T-helper 1 cell treated with Interleukin-12 subunit alpha and Interleukin-12 subunit beta and Interleukin-4 antibody, amounts not matched to agents 30 μg/mL and 1 μg/mL, for 36 hours (primary cell): ENCODE measurements around the gene MTA2.
A peak's percentile ranks its signal among the peaks of the same experiment; 100 is the strongest.

Source experiments
- H3K27ac Mint-ChIP-seq: one replicate; pipeline ENCODE4 v1.8.0; 2021; ENCODE audit warnings: mild to moderate bottlenecking, mixed read lengths
- H3K27me3 Mint-ChIP-seq: one replicate; pipeline ENCODE4 v1.8.0; 2021; ENCODE audit warnings: low read depth, mixed read lengths
- H3K36me3 Mint-ChIP-seq: one replicate; pipeline ENCODE4 v1.8.0; 2021; ENCODE audit warnings: low read depth, mixed read lengths
- H3K4me1 Mint-ChIP-seq: one replicate; pipeline ENCODE4 v1.8.0; 2021; ENCODE audit warnings: low read depth, mixed read lengths
- H3K4me3 Mint-ChIP-seq: one replicate; pipeline ENCODE4 v1.8.0; 2021; ENCODE audit warnings: mild to moderate bottlenecking, moderate library complexity, mixed read lengths
- H3K9me3 Mint-ChIP-seq: one replicate; pipeline ENCODE4 v1.8.0; 2021; ENCODE audit warnings: mixed read lengths

Gene MTA2

GRCh38 chr11:62544581-62545436 lies 56.9 kb downstream of the MTA2 start:
- Mint-ChIP-seq H3K4me1 (peaks cover 48% of the 10 kb centered on the region), H3K4me3 (peak overlapping the region; percentile 96), H3K27me3 (peaks cover 11% of the 10 kb centered on the region), H3K36me3 (peaks cover 16% of the 10 kb centered on the region), H3K27ac (peak overlapping the region; percentile 89), H3K9me3 (no peaks in the 10 kb centered on the region)

- Mint-ChIP-seq H3K4me3 (peak overlapping the region; percentile 96), H3K9me3 (no peaks in the 10 kb centered on the region), H3K27ac (peak overlapping the region; percentile 89), H3K36me3 (peaks cover 16% of the 10 kb centered on the region), H3K4me1 (peaks cover 55% of the 10 kb centered on the region), H3K27me3 (peaks cover 8% of the 10 kb centered on the region)
Measured at GRCh38 chr11:62543680-62544444, 57.8 kb downstream of the MTA2 start.
